ENCODE measurements around the gene G6PC3. TPM values are rescaled to one million over a fixed set of nuclear protein-coding genes. Genes with fewer than 3 reads are reported as not detected.

Gene G6PC3
- total RNA-seq, 4 donors from 2014 or later = 10.3 to 23.3 (median 17.2) TPM

DNA sequence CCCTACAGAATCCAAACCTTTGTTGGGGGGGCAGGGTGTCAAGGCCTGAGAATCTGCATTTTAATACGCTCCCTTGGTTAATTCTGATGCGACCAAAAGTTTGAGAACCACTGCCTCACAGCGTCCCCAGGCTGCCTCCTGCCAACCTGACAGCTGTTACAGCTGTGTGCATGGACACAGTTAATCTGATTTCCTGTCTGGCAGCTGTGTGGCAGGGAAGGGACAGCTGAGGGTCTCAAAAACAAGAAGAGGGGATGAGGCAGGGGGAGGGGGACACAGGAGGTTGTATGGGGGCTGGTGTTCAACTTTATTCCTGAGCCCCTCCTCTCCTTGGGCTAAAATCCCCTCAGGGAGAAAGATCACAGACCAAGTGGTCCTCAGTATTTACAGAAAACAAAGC, 35.4 kb downstream of the G6PC3 start:
- H3K36me3 ChIP-seq = peaks cover 0 to 39% (median 0%) of the 10 kb centered on the region in 3 donors
- no peak overlapping the region for H3K4me3 ChIP-seq
- 63 to 100% methylated on average over 1 to 3 of the region's 3 CpGs for WGBS, 2 donors
- intact Hi-C loops (cut with DNase I) = no loop called here
- no peaks in the 10 kb centered on the region for H3K9me3 ChIP-seq
- H3K27ac ChIP-seq = peak overlapping the region in 1 of 4 donors; percentile 1
- DNase-seq = no peak
- TF ChIP-seq, protein P1, sequence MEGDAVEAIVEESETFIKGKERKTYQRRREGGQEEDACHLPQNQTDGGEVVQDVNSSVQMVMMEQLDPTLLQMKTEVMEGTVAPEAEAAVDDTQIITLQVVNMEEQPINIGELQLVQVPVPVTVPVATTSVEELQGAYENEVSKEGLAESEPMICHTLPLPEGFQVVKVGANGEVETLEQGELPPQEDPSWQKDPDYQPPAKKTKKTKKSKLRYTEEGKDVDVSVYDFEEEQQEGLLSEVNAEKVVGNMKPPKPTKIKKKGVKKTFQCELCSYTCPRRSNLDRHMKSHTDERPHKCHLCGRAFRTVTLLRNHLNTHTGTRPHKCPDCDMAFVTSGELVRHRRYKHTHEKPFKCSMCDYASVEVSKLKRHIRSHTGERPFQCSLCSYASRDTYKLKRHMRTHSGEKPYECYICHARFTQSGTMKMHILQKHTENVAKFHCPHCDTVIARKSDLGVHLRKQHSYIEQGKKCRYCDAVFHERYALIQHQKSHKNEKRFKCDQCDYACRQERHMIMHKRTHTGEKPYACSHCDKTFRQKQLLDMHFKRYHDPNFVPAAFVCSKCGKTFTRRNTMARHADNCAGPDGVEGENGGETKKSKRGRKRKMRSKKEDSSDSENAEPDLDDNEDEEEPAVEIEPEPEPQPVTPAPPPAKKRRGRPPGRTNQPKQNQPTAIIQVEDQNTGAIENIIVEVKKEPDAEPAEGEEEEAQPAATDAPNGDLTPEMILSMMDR (IDR thresholded peaks at IDR 0.05) = no peak
- TF ChIP-seq POLR2A (IDR thresholded peaks at IDR 0.05) = no peak
- no peaks in the 10 kb centered on the region for H3K27me3 ChIP-seq
- peaks cover 34 to 99% (median 57%) of the 10 kb centered on the region in 3 donors for H3K4me1 ChIP-seq

DNA sequence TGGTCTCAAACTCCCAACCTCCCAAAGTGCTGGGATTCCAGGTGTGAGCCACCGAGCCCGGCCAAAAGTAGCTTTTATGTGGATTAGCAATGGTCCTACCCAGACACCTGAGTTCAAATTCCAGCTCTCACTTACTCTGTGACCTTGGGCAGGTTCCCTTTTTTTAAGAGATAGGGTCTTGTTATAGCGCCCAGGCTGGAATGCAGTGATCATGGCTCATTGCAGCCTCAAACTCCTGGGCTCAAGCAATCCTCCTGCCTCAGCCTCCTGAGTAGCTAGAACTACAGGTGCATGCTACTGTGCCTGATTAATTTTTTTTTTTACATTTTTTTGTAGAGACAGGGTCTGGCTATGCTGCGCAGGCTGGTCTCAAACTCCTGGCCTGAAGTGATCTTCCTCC, 36.3 kb downstream of the G6PC3 start:
- peaks cover 42 to 99% (median 66%) of the 10 kb centered on the region in 3 donors for H3K4me1 ChIP-seq
- 89 to 98% methylated on average over 4 of the region's 4 CpGs for WGBS, 2 donors
- peak overlapping the region in 2 of 4 donors; percentile 87 to 90 for H3K27ac ChIP-seq
- no peak for DNase-seq
- TF ChIP-seq POLR2A (IDR thresholded peaks at IDR 0.05) = no peak
- TF ChIP-seq, protein P1 (IDR thresholded peaks at IDR 0.05) = no peak
- no peak overlapping the region for H3K4me3 ChIP-seq
- intact Hi-C loops (cut with DNase I) = no loop called here
- H3K36me3 ChIP-seq = peaks cover 0 to 36% (median 0%) of the 10 kb centered on the region in 3 donors
- no peaks in the 10 kb centered on the region for H3K27me3 ChIP-seq
- no peaks in the 10 kb centered on the region for H3K9me3 ChIP-seq

DNA sequence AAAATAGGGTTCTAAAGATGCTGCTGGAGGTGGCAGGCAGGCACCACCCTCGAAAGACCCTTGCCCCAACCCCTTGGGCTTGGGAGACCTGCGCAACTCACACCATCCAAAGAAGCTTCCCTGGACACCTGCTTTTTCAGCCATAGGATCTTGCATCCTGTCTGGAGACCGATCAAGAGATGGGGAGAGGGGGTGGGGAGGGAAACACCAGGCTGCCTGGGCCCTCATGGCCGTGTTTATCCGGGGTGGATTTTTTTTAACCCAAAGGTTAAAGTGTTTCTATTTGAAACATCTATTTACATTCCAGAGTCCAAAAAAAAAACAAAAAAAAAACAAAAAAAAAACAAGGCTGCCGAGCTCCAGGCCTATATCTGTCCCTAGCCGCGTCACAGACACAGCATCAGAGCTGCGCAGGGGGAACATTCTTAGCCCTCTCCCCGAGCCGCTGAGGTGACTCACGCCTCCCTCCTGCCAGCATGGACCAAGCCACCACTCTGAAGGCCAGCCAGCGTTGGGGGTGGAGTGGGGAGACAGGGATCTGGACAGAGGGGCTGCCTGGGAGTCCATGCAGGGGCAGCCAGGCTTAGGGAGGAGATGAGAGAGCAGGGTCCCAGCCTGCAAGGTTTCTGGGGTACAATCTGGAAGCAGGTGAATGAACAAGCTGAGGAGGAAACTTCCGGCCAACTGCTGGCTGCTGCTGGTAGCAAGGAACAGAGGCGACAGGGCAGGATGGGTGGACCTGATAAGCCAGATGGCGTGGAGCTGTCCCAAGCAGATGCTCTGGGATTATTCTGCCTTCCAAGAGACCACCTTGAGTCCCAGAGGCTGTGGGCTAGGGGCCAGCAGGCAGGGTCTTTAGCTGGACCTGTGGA, 38.1 kb downstream of the G6PC3 start:
- Histone ChIP-seq H3K9me3 (no peaks in the 10 kb centered on the region), H3K36me3 (peaks cover 0 to 29% (median 0%) of the 10 kb centered on the region in 3 donors), H3K4me3 (peak overlapping the region in 3 of 4 donors; percentile 8 to 45 (median 43)), H3K27ac (peak overlapping the region; percentile 82 to 93 (median 88)), H3K4me1 (peaks cover 60 to 99% (median 76%) of the 10 kb centered on the region in 3 donors), H3K27me3 (no peaks in the 10 kb centered on the region)
- 48 to 52% methylated on average over 13 to 16 of the region's 16 CpGs for WGBS, 2 donors
- TF ChIP-seq, protein P1 (IDR thresholded peaks at IDR 0.05) = no peak
- TF ChIP-seq POLR2A (IDR thresholded peaks at IDR 0.05) = no peak
- intact Hi-C loops (cut with DNase I) = no loop called here
- DNase-seq = no peak

DNA sequence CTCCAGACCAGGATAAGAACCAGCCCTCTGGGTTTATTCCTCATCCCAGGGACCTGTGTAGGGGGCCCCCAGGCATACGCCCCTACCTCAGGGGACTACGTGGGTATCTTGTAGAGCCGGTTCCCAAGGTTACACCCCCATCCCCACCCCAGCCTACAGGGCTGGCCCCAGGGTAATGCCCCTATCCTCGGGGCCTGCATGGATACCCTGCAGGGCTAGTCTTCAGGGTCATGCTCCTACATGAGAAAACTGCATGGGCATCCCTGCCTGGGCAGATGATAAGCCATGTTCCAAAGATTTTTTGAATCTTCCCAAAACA, 38.7 kb downstream of the G6PC3 start:
- Histone ChIP-seq H3K36me3 (peaks cover 0 to 32% (median under 1%) of the 10 kb centered on the region in 3 donors), H3K27ac (peak overlapping the region; percentile 82 to 93 (median 88)), H3K9me3 (no peaks in the 10 kb centered on the region), H3K4me3 (peak overlapping the region in 3 of 4 donors; percentile 8 to 45 (median 43)), H3K27me3 (no peaks in the 10 kb centered on the region), H3K4me1 (peaks cover 65 to 99% (median 76%) of the 10 kb centered on the region in 3 donors)
- intact Hi-C loops (cut with DNase I) = no loop called here
- WGBS, 2 donors = 33% methylated on average over 1 of the region's 4 CpGs; no CpG with 5 or more reads in 1 of the 2 donors
- TF ChIP-seq POLR2A (IDR thresholded peaks at IDR 0.05) = no peak
- TF ChIP-seq, protein P1 (IDR thresholded peaks at IDR 0.05) = no peak
- no peak for DNase-seq

DNA sequence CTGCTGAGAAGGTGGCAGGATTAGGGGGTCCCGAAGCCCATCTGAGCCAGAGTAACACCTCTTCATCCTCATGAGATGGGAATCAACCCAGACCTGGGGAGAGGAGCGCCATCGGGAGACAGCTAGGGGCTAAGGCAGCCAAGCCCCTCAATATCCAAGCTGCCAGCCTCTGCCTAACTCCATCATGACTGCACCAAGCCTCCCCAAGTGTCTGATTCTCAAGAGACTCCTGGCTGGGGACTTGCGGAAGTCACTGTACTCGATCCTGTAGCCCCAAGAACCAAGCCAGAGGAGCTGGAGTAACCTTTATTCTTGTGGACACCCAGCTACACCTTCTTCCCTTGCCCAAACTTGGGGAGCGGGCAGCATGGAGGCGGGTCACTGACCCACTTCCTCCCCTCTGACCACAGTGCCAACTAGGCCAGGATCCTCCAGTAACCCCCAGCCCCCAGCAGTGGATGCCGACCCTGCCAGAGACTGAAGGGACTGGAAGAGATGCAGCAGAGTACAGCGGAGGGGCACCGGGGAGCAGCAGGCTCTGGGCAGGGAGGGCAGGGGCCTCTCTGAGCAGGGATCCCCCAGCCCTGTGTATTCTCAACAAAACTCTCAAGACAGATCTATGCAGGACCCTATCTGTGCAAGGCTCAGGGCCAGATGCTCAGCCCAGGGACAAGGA, 39.6 kb downstream of the G6PC3 start:
- Histone ChIP-seq H3K27ac (peak overlapping the region; percentile 82 to 93 (median 88)), H3K27me3 (no peaks in the 10 kb centered on the region), H3K4me1 (peaks cover 65 to 100% (median 80%) of the 10 kb centered on the region in 3 donors), H3K4me3 (peak overlapping the region; percentile 28 to 61 (median 44)), H3K9me3 (no peaks in the 10 kb centered on the region), H3K36me3 (peaks cover 0 to 32% (median 4%) of the 10 kb centered on the region in 3 donors)
- no peak for DNase-seq
- intact Hi-C loops (cut with DNase I) = no loop called here
- 40 to 68% methylated on average over 1 to 5 of the region's 10 CpGs for WGBS, 2 donors
- no peak for TF ChIP-seq POLR2A (IDR thresholded peaks at IDR 0.05)
- TF ChIP-seq, protein P1 (IDR thresholded peaks at IDR 0.05) = no peak

All from esophagus squamous epithelium (tissue), 5 donors.